ENCODE data around the gene ABCA4. TPM values are rescaled to one million over a fixed set of nuclear protein-coding genes. Genes with fewer than 3 reads are reported as not detected.

Gene ABCA4
- polyA plus RNA-seq, 1 experiment, result 0.17 TPM

- no peak for DNase-seq (ENCODE audit: low read depth, low spot score)
- Histone ChIP-seq H3K27me3 (ENCODE audit: control insufficient read depth, insufficient read depth, low read length) (no peaks in the 10 kb centered on the region), H3K27ac (ENCODE audit: low read depth, low read length) (no peak overlapping the region), H3K9me3 (ENCODE audit: control insufficient read depth, insufficient read depth, low read length) (no peaks in the 10 kb centered on the region), H3K4me3 (ENCODE audit: low read depth, low read length) (no peak overlapping the region)
- ChIA-PET CTCF (no interaction called here), POLR2A (no interaction called here)
- TF ChIP-seq CTCF (IDR thresholded peaks at IDR 0.05; ENCODE audit: low read depth, low read length), result no peak
Measured at GRCh38 chr1:94079989-94080388, 41.0 kb downstream of the ABCA4 start.

- Histone ChIP-seq H3K27ac (ENCODE audit: low read depth, low read length) (no peak overlapping the region), H3K9me3 (ENCODE audit: control insufficient read depth, insufficient read depth, low read length) (no peaks in the 10 kb centered on the region), H3K27me3 (ENCODE audit: control insufficient read depth, insufficient read depth, low read length) (no peaks in the 10 kb centered on the region), H3K4me3 (ENCODE audit: low read depth, low read length) (no peak overlapping the region)
- CTCF ChIA-PET, result no interaction called here
- TF ChIP-seq CTCF (IDR thresholded peaks at IDR 0.05; ENCODE audit: low read depth, low read length), result no peak
- DNase-seq (ENCODE audit: low read depth, low spot score), result no peak
- POLR2A ChIA-PET, result no interaction called here
Measured at GRCh38 chr1:94079080-94079940, 41.6 kb downstream of the ABCA4 start.

- ChIA-PET CTCF (interaction anchor here (1.0 to 5.6 kb wide), 2 partner anchors 11 to 28 kb away, joined by 3 to 28 read pairs; no protein-coding TSS in a partner anchor), POLR2A (no interaction called here)
- H3K9me3 ChIP-seq (ENCODE audit: control insufficient read depth, insufficient read depth, low read length), result no peaks in the 10 kb centered on the region
- DNase-seq (ENCODE audit: low read depth, low spot score), result no peak
- no peak overlapping the region for H3K27ac ChIP-seq (ENCODE audit: low read depth, low read length)
- H3K4me3 ChIP-seq (ENCODE audit: low read depth, low read length), result no peak overlapping the region
- H3K27me3 ChIP-seq (ENCODE audit: control insufficient read depth, insufficient read depth, low read length), result no peaks in the 10 kb centered on the region
- TF ChIP-seq CTCF (IDR thresholded peaks at IDR 0.05; ENCODE audit: low read depth, low read length), result no peak
Measured at GRCh38 chr1:94072840-94073522, 48.0 kb downstream of the ABCA4 start.

- no peak overlapping the region for H3K4me3 ChIP-seq (ENCODE audit: low read depth, low read length)
- TF ChIP-seq CTCF (IDR thresholded peaks at IDR 0.05; ENCODE audit: low read depth, low read length), result no peak
- ChIA-PET CTCF (interaction anchor here (1.0 to 5.6 kb wide), 3 partner anchors 10 to 27 kb away, joined by 3 to 28 read pairs (median 4); no protein-coding TSS in a partner anchor), POLR2A (no interaction called here)
- DNase-seq (ENCODE audit: low read depth, low spot score), result no peak
- H3K27ac ChIP-seq (ENCODE audit: low read depth, low read length), result no peak overlapping the region
- no peaks in the 10 kb centered on the region for H3K9me3 ChIP-seq (ENCODE audit: control insufficient read depth, insufficient read depth, low read length)
- no peaks in the 10 kb centered on the region for H3K27me3 ChIP-seq (ENCODE audit: control insufficient read depth, insufficient read depth, low read length)
Measured at GRCh38 chr1:94071976-94072375, 49.0 kb downstream of the ABCA4 start.

- DNase-seq (ENCODE audit: low read depth, low spot score), result no peak
- no peaks in the 10 kb centered on the region for H3K9me3 ChIP-seq (ENCODE audit: control insufficient read depth, insufficient read depth, low read length)
- CTCF ChIA-PET, result interaction anchor here (1.3 to 5.6 kb wide), 4 partner anchors 9 to 265 kb away, joined by 4 to 28 read pairs (median 6); no protein-coding TSS in a partner anchor
- H3K4me3 ChIP-seq (ENCODE audit: low read depth, low read length), result no peak overlapping the region
- no peaks in the 10 kb centered on the region for H3K27me3 ChIP-seq (ENCODE audit: control insufficient read depth, insufficient read depth, low read length)
- no peak for TF ChIP-seq CTCF (IDR thresholded peaks at IDR 0.05; ENCODE audit: low read depth, low read length)
- H3K27ac ChIP-seq (ENCODE audit: low read depth, low read length), result no peak overlapping the region
- POLR2A ChIA-PET, result no interaction called here
Measured at GRCh38 chr1:94071391-94071790, 49.6 kb downstream of the ABCA4 start.
